GM12873 (cell line): ENCODE results near the gene TSC2.

Experiments
- TF ChIP-seq, protein P1 (sequence below): IDR thresholded peaks from 2 replicates; pipeline ENCODE4 v1.5.1; 2012; ENCODE audit warnings: low read depth, mild to moderate bottlenecking, moderate library complexity, low read length, control low read depth; ENCODE audit not compliant: insufficient read depth; ENCODE audit errors: missing control alignments

Gene TSC2

DNA sequence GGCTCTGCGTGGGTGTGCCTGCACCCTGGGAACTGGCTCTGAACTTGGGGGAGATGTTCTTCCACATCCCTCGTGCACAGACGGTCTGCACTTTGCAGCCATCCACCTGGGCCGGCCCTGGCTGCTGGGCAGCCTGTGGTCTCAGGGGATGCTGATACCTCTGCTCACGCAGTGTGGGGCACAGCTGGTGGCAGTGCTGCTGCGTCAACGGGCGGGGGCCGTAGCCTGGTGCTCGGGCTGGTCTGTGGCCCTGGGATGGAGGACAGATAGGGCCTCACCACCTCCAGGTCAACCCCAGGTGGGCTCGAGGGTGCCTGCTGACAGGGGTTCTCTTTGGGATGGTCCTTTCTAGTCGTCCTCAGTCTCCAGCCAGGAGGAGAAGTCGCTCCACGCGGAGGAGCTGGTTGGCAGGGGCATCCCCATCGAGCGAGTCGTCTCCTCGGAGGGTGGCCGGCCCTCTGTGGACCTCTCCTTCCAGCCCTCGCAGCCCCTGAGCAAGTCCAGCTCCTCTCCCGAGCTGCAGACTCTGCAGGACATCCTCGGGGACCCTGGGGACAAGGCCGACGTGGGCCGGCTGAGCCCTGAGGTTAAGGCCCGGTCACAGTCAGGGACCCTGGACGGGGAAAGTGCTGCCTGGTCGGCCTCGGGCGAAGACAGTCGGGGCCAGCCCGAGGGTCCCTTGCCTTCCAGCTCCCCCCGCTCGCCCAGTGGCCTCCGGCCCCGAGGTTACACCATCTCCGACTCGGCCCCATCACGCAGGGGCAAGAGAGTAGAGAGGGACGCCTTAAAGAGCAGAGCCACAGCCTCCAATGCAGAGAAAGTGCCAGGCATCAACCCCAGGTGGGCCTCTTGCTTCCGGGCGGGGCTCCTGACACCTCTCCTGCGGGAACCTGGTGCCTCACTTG is 36.3 kb downstream of the TSC2 start:
- TF ChIP-seq, protein P1, sequence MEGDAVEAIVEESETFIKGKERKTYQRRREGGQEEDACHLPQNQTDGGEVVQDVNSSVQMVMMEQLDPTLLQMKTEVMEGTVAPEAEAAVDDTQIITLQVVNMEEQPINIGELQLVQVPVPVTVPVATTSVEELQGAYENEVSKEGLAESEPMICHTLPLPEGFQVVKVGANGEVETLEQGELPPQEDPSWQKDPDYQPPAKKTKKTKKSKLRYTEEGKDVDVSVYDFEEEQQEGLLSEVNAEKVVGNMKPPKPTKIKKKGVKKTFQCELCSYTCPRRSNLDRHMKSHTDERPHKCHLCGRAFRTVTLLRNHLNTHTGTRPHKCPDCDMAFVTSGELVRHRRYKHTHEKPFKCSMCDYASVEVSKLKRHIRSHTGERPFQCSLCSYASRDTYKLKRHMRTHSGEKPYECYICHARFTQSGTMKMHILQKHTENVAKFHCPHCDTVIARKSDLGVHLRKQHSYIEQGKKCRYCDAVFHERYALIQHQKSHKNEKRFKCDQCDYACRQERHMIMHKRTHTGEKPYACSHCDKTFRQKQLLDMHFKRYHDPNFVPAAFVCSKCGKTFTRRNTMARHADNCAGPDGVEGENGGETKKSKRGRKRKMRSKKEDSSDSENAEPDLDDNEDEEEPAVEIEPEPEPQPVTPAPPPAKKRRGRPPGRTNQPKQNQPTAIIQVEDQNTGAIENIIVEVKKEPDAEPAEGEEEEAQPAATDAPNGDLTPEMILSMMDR: no peak

DNA sequence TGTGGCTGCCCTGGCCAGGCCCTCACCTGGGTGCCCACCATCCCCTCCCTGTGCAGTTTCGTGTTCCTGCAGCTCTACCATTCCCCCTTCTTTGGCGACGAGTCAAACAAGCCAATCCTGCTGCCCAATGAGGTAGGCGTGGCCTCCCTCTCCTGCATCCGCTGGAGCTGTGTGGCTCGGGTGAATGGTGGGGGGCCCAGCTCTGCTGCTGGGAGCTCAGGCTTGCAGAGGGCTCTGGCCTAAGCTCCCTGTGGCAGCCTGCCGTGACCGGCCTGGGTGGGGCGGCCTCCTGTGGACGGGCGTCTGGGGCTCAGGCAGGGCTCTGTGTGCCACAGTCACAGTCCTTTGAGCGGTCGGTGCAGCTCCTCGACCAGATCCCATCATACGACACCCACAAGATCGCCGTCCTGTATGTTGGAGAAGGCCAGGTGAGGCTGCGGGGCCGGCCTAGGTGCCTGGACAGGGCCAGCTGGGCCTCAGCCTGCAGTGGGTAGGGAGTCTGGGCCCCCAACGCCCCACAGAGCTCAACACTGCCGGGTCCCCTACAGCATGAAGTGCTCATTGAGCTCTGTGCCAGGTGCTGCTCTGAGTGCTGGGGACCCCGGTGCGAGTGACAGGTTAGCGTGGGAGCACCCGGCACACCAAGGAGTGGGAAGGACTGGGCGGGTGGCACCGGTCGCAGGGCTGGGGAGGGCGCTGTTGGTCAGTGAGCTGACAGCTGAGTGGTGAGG is 37.3 kb downstream of the TSC2 start:
- TF ChIP-seq, protein P1: no peak

DNA sequence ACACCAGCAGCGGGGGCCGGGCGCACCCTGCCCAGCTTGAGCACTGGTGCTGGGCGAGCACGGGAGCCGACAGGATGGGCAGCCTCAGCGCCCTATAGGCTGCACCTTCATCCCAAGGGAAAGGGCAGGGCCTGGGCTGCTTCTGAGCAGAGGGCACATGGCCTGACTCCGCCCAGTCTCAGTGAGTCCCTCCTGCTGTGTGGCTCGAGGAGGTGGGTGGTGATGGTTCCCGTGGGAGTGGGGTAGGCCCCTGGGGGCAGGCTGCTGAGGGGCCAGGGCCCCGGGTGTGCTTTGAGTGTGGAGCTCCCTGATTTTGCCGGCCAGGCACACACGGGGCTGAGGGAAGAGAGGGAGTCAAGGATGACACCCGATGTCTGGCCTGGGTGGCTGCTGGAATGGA is 37.9 kb downstream of the TSC2 start:
- TF ChIP-seq, protein P1: no peak

DNA sequence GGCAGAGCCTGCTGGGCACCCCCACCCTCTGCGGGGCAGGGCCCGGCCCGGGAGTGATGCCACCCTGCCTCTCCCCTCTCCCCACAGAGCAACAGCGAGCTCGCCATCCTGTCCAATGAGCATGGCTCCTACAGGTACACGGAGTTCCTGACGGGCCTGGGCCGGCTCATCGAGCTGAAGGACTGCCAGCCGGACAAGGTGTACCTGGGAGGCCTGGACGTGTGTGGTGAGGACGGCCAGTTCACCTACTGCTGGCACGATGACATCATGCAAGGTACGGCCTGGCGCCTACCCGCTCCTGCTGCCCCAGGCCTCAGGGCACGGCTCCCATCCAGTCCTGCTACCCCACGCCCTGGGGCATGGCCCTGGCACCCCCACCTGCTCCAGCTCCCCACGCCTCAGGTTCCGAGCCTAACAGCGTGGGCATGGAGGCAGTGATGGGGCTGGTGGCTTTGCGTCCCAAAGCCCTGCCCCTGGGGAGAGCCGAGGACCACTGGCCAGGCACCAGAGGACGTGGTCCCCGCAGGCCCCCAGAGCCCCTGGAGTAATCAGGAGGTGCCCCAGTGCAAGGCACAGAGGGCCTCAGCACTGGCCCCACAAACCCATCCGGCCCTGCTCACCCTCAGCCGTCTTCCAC is 38.4 kb downstream of the TSC2 start:
- TF ChIP-seq, protein P1: no peak

DNA sequence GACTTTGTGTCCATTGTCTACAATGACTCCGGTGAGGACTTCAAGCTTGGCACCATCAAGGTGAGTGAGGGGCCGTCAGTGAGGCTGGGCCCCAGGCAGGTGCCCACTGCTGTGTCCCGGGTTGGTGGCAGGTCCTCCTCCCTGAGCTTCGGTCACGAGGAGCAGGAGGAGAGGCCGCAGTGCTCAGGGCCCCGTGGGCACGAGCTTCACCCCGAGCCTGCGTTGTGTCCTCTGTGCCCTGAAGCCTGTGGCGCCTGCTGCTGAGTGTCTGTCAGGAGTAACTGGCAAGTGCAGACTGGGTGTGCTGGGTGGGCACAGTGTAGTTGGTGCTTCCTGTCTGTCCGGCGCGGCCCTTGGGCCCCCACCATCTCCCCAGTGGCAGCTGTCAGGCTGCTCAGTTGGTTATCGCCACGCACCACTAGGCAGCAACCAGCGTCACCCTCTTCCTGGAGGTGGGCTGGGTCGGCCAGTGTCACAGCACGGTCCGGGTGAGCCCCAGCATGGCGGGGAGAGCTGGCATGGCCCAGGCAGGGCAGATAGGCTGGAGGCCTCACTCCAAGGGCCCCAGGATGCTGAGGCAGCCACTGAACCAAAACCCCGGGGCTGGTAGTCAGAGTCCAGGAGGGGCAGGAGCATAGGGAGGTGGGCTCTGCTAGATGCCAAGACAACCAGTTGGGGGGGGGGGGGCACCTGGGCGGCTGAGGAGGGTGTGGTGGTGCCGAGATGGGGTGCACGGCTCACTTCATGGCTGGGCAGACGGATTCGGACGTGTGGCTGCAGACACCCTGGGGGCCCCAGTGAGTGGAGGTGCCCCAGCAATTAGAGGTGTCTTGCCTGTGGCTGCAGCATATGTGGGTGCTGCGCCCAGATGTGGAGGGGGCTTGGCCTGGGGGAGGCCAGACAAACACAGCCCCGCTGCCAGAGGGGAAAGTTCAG is 39.3 kb downstream of the TSC2 start:
- TF ChIP-seq, protein P1: no peak

DNA sequence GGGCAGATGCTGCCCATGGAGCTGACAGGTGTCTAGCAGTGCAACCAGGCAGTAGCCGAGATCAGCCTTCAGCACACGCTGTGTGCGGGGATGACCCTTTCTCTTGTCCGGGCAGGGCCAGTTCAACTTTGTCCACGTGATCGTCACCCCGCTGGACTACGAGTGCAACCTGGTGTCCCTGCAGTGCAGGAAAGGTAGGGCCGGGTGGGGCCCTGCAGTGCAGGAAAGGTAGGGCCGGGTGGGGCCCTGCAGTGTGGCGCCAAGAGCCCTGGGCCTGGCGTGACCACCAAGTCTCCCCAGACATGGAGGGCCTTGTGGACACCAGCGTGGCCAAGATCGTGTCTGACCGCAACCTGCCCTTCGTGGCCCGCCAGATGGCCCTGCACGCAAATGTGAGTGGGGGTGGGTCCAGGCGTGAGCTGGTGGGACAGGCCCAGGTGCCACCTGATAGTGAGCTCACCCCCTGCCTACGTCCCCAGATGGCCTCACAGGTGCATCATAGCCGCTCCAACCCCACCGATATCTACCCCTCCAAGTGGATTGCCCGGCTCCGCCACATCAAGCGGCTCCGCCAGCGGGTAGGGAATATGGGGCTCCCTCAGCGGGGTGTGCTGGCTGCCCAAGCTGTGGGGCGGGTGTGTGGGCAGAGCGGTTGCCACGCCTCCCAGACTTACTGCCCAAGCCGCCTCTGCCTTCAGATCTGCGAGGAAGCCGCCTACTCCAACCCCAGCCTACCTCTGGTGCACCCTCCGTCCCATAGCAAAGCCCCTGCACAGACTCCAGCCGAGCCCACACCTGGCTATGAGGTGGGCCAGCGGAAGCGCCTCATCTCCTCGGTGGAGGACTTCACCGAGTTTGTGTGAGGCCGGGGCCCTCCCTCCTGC is 40.2 kb downstream of the TSC2 start:
- TF ChIP-seq, protein P1: no peak
